Skeletal muscle satellite cell (primary cell): Measurements from ENCODE around the gene ZDBF2.
"Not testable (repeated sequence)": the region's sequence is repeated elsewhere in the genome, so short reads cannot be mapped to it uniquely, and the experiment has no call there.

ENCODE experiments used
- H3K27me3 ChIP-seq: 2 replicates; pipeline ENCODE4 v1.7.0; 2013; ENCODE audit warnings: low read length; ENCODE audit not compliant: control insufficient read depth, insufficient read depth
- H3K36me3 ChIP-seq: 2 replicates; pipeline ENCODE4 v1.7.0; 2013; ENCODE audit warnings: mild to moderate bottlenecking, control low read depth, low read length; ENCODE audit not compliant: insufficient read depth
- H3K4me1 ChIP-seq: 2 replicates; pipeline ENCODE4 v1.7.0; 2013; ENCODE audit warnings: low read length; ENCODE audit not compliant: control insufficient read depth, insufficient read depth
- H3K4me2 ChIP-seq: 2 replicates; pipeline ENCODE4 v1.7.0; 2013; ENCODE audit warnings: mild to moderate bottlenecking, low read length
- H3K4me3 ChIP-seq: 2 replicates; pipeline ENCODE4 v1.7.0; 2013; ENCODE audit warnings: low read length
- H3K9ac ChIP-seq: 2 replicates; pipeline ENCODE4 v1.7.0; 2013; ENCODE audit warnings: mild to moderate bottlenecking, low read depth, low read length, moderate library complexity
- H3K9me3 ChIP-seq: replicated peaks from 2 replicates; pipeline ENCODE4 v1.7.0; 2013; ENCODE audit warnings: mild to moderate bottlenecking, control low read depth, low read length

ZDBF2 gene

GRCh38 chr2:206245265-206245672, 29.2 kb upstream of the ZDBF2 start:
- H3K9ac ChIP-seq, result no peak overlapping the region
- no peak overlapping the region for H3K4me2 ChIP-seq
- H3K4me3 ChIP-seq, result no peak overlapping the region
- H3K9me3 ChIP-seq, result no peaks in the 10 kb centered on the region
- no peaks in the 10 kb centered on the region for H3K27me3 ChIP-seq
- H3K36me3 ChIP-seq, result no peaks in the 10 kb centered on the region
- H3K4me1 ChIP-seq, result no peaks in the 10 kb centered on the region

GRCh38 chr2:206250041-206250897, 24.2 kb upstream of the ZDBF2 start:
- Histone ChIP-seq H3K4me3 (peak overlapping the region; percentile 51), H3K9ac (no peak overlapping the region)

GRCh38 chr2:206253125-206253776, 21.2 kb upstream of the ZDBF2 start:
- H3K36me3 ChIP-seq, result no peaks in the 10 kb centered on the region
- no peaks in the 10 kb centered on the region for H3K4me1 ChIP-seq
- H3K4me2 ChIP-seq, result no peak overlapping the region
- no peak overlapping the region for H3K9ac ChIP-seq
- H3K4me3 ChIP-seq, result no peak overlapping the region
- H3K9me3 ChIP-seq, result no peaks in the 10 kb centered on the region
- H3K27me3 ChIP-seq, result peaks cover 57% of the 10 kb centered on the region

More at GRCh38 chr2:206250041-206250897, 24.2 kb upstream of the ZDBF2 start:
- H3K9me3 ChIP-seq, result no peaks in the 10 kb centered on the region
- no peaks in the 10 kb centered on the region for H3K4me1 ChIP-seq
- no peaks in the 10 kb centered on the region for H3K36me3 ChIP-seq
- peaks cover 37% of the 10 kb centered on the region for H3K27me3 ChIP-seq
- H3K4me2 ChIP-seq, result peak overlapping the region; percentile 64

DNA sequence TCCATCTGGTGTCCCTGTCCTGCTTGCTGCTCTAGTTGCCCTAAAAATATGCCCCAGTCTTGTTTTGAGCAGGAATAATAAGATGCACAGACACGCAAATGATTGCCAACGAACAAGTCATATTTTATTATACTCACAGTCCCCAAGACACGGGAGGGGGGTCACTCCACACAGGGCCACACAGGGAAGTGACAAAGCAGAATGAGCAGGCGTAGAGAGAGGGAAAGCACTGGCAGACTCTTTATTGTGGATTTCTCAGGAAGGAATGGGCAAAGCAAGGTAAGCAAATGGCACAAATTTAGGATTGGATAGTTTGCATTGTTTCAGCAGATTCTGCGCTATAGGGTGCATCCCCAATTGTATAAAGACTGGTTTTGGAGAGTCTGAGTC, 20.7 kb upstream of the ZDBF2 start:
- no peak overlapping the region for H3K4me3 ChIP-seq
- H3K4me1 ChIP-seq, result no peaks in the 10 kb centered on the region
- H3K9me3 ChIP-seq, result no peaks in the 10 kb centered on the region
- no peaks in the 10 kb centered on the region for H3K36me3 ChIP-seq
- no peak overlapping the region for H3K4me2 ChIP-seq
- H3K27me3 ChIP-seq, result peaks cover 60% of the 10 kb centered on the region
- no peak overlapping the region for H3K9ac ChIP-seq

DNA sequence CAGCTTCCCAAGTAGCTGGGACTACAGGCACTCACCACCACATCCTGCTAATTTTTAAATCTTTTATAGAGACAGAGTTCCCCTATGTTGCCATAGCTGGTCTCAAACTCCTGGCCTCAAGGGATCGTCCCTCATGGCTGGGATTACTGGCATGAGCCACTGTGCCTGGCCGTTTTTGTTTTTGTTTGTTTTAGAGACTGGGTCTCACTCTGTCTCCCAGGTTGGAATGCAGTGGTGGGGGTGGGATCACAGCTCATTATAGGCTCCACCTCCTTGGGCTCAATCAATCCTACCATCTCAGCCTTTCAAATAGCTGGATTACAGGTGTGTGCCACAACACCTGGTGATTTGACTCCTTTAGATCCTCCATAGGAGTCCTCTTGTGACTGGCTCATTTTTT, 19.5 kb upstream of the ZDBF2 start:
- Histone ChIP-seq H3K4me1 (no peaks in the 10 kb centered on the region), H3K9me3 (no peaks in the 10 kb centered on the region), H3K27me3 (peaks cover 72% of the 10 kb centered on the region)

GRCh38 chr2:206256706-206257205, 17.7 kb upstream of the ZDBF2 start:
- H3K4me2 ChIP-seq, result no peak overlapping the region
- H3K27me3 ChIP-seq, result peaks cover 77% of the 10 kb centered on the region
- H3K4me3 ChIP-seq, result no peak overlapping the region
- H3K4me1 ChIP-seq, result no peaks in the 10 kb centered on the region
- H3K9ac ChIP-seq, result no peak overlapping the region
- no peaks in the 10 kb centered on the region for H3K9me3 ChIP-seq
- H3K36me3 ChIP-seq, result no peaks in the 10 kb centered on the region

More for the DNA sequence above, 19.5 kb upstream of the ZDBF2 start:
- Histone ChIP-seq H3K4me2 (no peak overlapping the region), H3K4me3 (no peak overlapping the region), H3K36me3 (no peaks in the 10 kb centered on the region), H3K9ac (no peak overlapping the region)

DNA sequence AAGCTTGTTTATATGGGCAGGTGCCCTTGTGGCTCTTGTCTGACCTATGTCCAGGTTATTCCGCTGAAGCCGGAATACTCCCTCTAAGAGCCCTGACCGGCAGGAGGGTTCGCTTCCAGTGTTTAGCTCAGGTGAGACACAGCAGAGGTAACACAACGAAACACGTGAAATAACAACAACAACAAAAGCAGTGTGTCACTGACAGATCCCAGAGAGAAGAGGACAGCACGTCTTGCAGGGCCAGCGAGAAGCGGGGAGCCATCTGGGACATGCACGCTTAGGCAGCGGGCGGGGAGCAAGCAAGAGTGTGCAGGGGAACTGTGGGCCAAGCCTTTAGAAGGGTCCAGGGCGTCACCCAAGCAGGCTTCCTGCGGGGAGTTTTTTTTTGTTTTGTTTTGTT, 17.1 kb upstream of the ZDBF2 start:
- H3K4me2 ChIP-seq, result no peak overlapping the region
- H3K36me3 ChIP-seq, result no peaks in the 10 kb centered on the region
- H3K4me3 ChIP-seq, result no peak overlapping the region
- peaks cover 78% of the 10 kb centered on the region for H3K27me3 ChIP-seq
- no peaks in the 10 kb centered on the region for H3K9me3 ChIP-seq
- H3K4me1 ChIP-seq, result no peaks in the 10 kb centered on the region
- no peak overlapping the region for H3K9ac ChIP-seq

DNA sequence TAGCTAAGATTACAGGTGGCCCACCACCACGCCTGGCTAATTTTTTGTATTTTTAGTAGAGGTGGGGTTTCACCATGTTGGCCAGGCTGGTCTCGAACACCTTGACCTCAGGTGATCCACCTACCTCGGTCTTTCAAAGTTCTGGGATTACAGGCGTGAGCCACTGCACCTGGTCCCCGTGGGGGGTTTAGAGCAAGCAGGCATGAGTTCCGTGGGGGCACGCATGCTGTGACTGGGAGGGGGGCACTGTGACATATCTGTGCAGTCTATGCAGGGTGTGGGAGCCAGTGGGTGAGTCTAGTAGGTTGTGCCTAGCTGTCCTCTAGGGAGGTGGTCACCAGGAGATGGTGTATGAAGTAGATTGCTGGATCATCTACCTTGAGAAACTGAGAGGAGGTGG, 16.6 kb upstream of the ZDBF2 start:
- no peaks in the 10 kb centered on the region for H3K9me3 ChIP-seq
- no peak overlapping the region for H3K4me3 ChIP-seq
- H3K36me3 ChIP-seq, result no peaks in the 10 kb centered on the region
- H3K9ac ChIP-seq, result no peak overlapping the region
- H3K4me2 ChIP-seq, result no peak overlapping the region
- no peaks in the 10 kb centered on the region for H3K4me1 ChIP-seq
- peaks cover 78% of the 10 kb centered on the region for H3K27me3 ChIP-seq

DNA sequence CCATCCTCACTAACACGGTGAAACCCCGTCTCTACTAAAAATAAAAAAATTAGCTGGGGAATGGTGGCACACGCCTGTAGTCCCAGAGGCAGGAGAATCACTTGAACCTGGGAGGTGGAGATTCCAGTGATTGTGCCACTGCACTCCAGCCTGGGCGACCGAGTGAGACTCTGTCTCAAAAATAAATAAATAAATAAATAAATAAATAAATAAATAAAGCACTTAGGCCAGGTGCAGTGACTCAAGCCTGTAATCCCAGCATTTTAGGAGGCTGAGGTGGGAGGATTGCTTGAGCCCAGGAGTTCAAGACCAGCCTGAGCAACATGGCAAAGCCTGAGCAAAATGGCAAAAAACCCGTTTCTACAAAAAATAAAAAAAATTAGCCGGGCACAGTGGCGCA, 15.8 kb upstream of the ZDBF2 start:
- not testable (repeated sequence) for H3K4me3 ChIP-seq, H3K9ac ChIP-seq, H3K9me3 ChIP-seq, H3K4me2 ChIP-seq, H3K4me1 ChIP-seq, H3K36me3 ChIP-seq
- peaks cover 78% of the 10 kb centered on the region for H3K27me3 ChIP-seq

- H3K9ac ChIP-seq, result no peak overlapping the region
Observed at GRCh38 chr2:206259376-206260187, 14.9 kb upstream of the ZDBF2 start.

More at GRCh38 chr2:206259376-206260187, 14.9 kb upstream of the ZDBF2 start:
- no peaks in the 10 kb centered on the region for H3K9me3 ChIP-seq
- no peak overlapping the region for H3K4me2 ChIP-seq
- peaks cover 82% of the 10 kb centered on the region for H3K27me3 ChIP-seq
- H3K4me1 ChIP-seq, result no peaks in the 10 kb centered on the region
- H3K36me3 ChIP-seq, result no peaks in the 10 kb centered on the region
- H3K4me3 ChIP-seq, result no peak overlapping the region
